ENCODE measurements around the gene SLC23A3.
"Not testable (repeated sequence)": the region's sequence is repeated elsewhere in the genome, so short reads cannot be mapped to it uniquely, and the experiment has no call there.

The SLC23A3 gene

GRCh38 chr2:219204425-219205164 lies 34.8 kb upstream of the SLC23A3 start:
- DNase-seq: no peak

- not testable (repeated sequence) for DNase-seq
These were observed 31.5 kb upstream of the SLC23A3 start for GRCh38 chr2:219201331-219201730.

DNA sequence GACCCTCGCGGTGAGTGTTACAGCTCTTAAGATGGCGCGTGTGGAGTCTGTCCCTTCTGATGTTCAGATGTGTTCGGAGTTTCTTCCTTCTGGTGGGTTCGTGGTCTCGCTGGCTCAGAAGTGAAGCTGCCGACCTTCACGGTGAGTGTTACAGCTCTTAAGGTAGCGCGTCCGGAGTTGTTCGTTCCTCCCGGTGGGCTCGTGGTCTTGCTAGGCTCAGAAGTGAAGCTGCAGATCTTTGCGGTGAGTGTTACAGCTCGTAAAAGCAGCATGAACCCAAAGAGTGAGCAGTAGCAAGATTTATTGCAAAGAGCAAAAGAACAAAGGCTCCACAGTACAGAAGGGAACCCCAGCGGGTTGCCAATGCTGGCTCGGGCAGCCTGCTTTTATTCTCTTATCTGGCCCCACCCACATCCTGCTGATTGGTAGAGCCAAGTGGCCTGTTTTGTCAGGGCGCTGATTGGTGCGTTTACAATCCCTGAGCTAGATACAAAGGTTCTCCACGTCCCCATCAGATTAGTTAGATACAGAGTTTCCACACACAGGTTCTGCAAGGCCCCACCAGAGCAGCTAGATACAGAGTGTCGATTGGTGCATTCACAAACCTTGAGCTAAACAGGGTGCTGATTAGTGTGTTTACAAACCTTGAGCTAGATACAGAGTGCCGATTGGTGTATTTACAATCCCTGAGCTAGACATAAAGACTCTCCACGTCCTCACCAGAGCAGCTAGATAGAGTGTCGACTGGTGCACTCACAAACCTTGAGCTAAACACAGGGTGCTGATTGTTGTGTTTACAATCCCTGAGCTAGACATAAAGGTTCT lies 30.9 kb upstream of the SLC23A3 start:
- DNase-seq: not testable (repeated sequence)

- DNase-seq: no peak
These were observed 29.8 kb upstream of the SLC23A3 start for GRCh38 chr2:219199470-219200211.

DNA sequence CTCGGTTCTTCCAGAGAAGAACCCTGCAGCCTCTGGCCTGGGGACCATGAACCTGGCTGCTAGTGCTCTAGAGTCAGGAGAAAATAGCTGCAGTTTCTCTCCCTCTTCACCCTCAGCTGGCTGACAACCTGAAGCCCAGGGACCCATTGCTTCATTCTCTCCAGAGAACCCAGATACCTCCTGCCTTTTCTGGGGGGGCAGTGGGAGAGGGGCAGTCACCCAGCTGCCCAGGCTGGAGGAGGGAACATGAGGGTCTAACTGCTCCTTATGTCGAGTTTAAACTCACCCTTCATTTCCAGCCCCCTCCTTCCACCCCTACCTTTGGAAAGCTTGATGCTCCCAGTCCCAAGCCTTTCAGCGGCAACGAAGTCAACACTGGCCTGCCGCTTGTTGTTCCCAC lies 29.1 kb upstream of the SLC23A3 start:
- no peak for DNase-seq

DNA sequence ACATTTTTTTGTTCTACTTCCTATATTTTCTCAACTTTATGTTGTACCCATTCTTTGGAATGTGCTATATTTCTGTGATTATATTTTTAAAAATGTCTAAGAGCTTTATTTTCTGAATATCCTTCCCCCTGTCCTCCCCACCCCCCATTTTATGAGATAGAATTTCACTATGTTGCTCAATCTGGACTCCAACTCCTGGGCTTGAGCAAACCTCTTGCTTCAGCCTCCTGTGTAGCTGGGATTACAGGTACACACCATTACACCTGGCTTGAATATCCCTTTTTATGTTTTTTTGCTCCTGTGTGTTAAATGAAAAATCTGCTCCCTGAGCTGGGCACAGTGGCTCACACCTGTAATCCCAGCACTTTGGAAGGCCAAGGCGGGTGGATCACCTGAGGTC lies 27.6 kb upstream of the SLC23A3 start:
- DNase-seq: no peak

DNA sequence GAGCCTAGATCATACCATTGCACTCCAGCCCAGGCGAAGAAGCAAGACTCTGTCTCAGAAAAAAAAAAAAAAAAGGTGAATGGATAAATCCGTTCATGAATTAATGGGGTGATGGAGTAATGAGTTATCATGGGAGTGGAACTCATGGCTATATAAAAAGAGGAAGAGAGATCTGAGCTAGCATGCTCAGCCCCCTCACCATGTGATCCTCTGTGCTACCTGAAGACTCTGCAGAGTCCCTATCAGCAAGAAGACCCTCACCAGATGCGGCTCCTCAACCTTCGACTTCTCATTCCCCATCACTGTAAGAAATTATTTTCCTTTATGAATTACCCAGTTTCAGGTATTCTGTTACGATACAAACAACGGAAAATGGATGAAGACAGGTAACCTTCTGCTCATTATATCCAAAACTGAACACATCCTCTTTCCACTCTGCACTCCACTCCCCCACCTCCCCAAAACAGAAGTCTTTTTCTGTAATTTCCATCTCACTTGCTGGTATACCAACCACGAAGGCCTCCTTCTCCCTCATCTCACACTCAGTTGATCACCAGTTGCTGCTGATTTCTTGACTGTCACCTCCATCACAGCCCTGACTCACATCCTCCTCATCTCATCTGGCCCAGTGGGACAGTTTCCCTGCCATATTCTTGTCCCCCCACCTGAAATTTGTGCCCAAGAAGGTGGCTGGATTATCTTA lies 17.1 kb upstream of the SLC23A3 start:
- no peak for DNase-seq

- no peak for DNase-seq
These were observed 14.3 kb upstream of the SLC23A3 start for GRCh38 chr2:219184121-219184520.

GRCh38 chr2:219183151-219183772 lies 13.4 kb upstream of the SLC23A3 start:
- no peak for DNase-seq

- no peak for DNase-seq
These were observed 12.7 kb upstream of the SLC23A3 start for GRCh38 chr2:219182331-219183150.

DNA sequence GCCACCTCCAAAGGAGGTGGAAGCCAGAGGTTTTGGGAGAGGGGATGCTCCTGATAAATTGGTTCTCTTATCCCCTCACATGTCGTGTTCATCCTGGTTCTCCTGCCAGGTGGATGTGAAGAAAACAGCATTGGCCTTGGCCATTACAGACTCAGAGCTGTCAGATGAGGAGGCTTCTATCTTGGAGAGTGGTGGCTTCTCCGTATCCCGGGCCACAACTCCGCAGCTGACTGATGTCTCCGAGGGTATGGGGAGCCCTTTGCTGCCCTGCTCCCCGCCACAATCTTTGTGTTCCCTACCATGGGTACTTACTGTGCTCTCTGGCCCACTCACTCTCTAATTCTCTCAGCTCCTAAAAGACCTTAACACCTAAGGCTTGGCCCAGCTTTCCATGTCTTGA lies 11.7 kb upstream of the SLC23A3 start:
- no peak for DNase-seq

- DNase-seq: no peak
These were observed 11.1 kb upstream of the SLC23A3 start for GRCh38 chr2:219180961-219181360.

- DNase-seq: no peak
These were observed 10.0 kb upstream of the SLC23A3 start for GRCh38 chr2:219179601-219180465.

DNA sequence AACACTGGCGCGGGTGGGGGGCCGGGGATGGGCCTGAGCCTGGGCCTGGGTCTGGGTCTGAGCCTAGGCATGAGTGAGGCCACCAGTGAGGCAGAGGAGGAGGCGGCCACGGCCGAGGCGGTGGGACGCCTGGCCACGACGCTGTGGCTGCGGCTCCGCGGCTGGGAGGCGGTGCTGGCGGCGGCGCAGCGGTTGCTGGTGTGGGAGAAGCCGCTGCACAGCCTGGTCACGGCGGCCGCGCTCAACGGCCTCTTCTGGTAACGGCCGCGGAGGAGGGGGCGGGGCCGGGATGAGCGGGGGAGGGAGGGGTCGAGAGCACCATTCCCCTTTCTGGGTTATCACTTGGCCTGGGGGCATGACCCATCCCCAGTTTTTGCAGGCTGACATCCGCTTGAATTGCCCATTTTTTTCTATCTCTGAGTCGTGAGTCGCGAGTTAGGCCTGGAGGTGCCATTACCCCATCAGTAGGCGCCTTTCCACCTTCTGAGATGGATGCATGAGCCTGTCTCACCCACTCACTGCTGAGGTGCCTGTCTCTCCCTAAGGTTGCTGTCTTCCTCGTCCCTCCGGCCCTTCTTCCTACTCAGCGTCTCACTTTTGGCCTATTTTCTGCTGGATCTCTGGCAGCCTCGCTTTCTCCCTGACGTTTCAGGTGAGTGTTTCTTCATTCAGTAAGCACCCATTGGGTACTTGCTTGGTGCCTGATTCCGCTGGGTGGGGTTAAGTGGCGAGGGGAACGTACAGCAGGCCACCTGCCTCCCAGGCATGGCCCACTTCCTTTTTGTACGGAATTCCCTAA lies 8.7 kb upstream of the SLC23A3 start:
- no peak for DNase-seq

GRCh38 chr2:219177552-219178376 lies 7.9 kb upstream of the SLC23A3 start, which contains the start of gene RETREG2:
RETREG2 (plus strand) TSS chr2:219178275; CDS start chr2:219178353, 78 bp downstream.
- DNase-seq: peak; percentile 80

DNA sequence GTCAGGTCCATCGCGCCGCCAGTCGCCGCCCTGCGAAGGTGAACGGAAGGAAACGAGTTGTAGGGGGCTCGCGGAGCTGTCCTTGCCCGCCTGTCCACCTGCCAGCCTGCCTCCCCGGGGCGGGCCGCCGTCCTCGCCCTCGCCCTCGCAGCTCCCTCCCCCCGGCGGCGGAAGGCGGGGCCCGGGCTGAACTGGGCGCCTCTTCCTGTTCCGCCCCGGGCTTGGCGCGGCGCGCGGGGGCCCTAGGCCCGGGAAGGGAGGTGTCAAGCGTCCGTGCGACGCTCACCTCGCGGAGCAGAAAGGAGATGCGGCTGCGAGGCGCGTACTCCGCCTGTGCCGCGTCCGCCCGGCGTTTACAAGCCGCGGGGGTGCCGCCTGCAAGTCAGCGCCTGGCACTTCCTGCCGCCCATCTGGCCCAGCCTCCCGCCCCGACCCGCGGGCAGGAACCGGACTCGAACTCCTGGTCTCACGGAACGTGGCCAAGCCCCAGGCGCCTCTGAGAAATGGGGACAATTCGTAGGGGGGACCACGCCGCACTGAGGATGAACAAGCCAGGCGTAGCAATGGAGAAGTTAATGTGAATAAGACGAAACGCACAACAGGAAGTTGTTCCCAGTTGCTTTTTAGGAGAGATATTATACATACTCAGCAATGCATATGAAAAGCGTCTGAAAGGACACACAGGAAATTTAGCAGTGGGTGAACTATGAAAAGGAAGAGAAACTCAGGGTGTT lies 7.2 kb upstream of the SLC23A3 start, which contains the start of gene CNPPD1:
TSS of gene CNPPD1 (minus strand) at position 108 of the 734 bp plus-strand sequence. CDS start at position 11, 97 bp downstream.
- DNase-seq: peak; percentile 76

Measured in NCI-H2029 (cell line).